IPS-15b (cell line): ENCODE results near the gene LSP1.
"Not testable (repeated sequence)": the region's sequence is repeated elsewhere in the genome, so short reads cannot be mapped to it uniquely, and the experiment has no call there.

ENCODE experiments used
- H3K27me3 ChIP-seq: one replicate; pipeline ENCODE4 v1.6.1; 2013; ENCODE audit warnings: low read length; ENCODE audit not compliant: control insufficient read depth, insufficient read depth
- H3K36me3 ChIP-seq: one replicate; pipeline ENCODE4 v1.6.1; 2013; ENCODE audit warnings: low read length; ENCODE audit not compliant: control insufficient read depth, insufficient read depth
- H3K4me1 ChIP-seq: one replicate; pipeline ENCODE4 v1.6.1; 2013; ENCODE audit warnings: mild to moderate bottlenecking, low read length; ENCODE audit not compliant: control insufficient read depth, insufficient read depth
- H3K4me3 ChIP-seq: one replicate; pipeline ENCODE4 v1.5.1; 2013; ENCODE audit warnings: low read depth, low read length
- H3K9ac ChIP-seq: one replicate; pipeline ENCODE4 v1.6.1; 2013; ENCODE audit warnings: low read depth, mild to moderate bottlenecking, low read length
- H3K9me3 ChIP-seq: one replicate; pipeline ENCODE4 v1.6.1; 2013; ENCODE audit warnings: mild to moderate bottlenecking, low read length; ENCODE audit not compliant: control insufficient read depth, insufficient read depth

LSP1 gene

DNA sequence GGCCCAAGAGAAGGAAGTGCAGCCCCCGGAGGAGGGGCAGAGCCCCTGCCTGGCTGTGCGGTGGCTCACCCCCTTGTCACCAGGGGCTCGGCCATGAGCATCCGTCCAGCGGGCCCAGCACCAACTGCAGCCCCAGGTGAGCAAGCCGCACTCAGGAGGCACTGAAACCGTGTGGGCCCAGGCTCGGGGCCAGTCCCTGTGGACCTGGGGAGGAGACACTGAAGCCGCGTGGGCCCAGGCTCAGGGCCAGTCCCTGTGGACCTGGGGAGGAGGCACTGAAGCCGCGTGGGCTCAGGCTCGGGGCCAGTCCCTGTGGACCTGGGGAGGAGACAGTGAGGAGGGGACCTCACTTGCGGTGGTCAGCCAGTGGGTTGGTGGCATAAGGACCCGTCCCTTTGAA is 13.9 kb downstream of the LSP1 start:
- no peak overlapping the region for H3K4me3 ChIP-seq
- no peak overlapping the region for H3K9ac ChIP-seq
- no peaks in the 10 kb centered on the region for H3K4me1 ChIP-seq
- H3K9me3 ChIP-seq, result no peaks in the 10 kb centered on the region
- no peaks in the 10 kb centered on the region for H3K36me3 ChIP-seq
- H3K27me3 ChIP-seq, result no peaks in the 10 kb centered on the region

DNA sequence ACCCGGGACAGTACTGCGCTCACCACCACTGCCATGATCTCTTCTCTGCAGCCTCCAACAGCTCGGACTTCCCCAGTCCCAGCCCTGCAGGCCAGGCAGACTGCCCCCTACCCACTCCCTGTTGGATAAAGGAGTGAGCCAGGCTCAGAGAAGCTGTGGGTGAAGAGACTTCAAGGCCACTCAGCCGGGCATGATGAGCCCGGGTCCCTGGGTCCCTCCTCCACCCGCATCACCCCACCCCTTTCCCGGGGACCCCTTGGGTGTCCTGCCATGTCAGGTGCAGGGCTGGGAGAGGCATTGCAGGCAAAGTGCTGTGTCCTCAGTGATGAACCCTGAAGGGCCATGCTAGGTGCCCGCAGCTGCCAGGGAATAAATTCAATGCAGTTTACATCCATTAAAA is 14.5 kb downstream of the LSP1 start:
- Histone ChIP-seq H3K9me3 (no peaks in the 10 kb centered on the region), H3K27me3 (no peaks in the 10 kb centered on the region), H3K4me3 (no peak overlapping the region), H3K36me3 (no peaks in the 10 kb centered on the region), H3K4me1 (no peaks in the 10 kb centered on the region), H3K9ac (no peak overlapping the region)

DNA sequence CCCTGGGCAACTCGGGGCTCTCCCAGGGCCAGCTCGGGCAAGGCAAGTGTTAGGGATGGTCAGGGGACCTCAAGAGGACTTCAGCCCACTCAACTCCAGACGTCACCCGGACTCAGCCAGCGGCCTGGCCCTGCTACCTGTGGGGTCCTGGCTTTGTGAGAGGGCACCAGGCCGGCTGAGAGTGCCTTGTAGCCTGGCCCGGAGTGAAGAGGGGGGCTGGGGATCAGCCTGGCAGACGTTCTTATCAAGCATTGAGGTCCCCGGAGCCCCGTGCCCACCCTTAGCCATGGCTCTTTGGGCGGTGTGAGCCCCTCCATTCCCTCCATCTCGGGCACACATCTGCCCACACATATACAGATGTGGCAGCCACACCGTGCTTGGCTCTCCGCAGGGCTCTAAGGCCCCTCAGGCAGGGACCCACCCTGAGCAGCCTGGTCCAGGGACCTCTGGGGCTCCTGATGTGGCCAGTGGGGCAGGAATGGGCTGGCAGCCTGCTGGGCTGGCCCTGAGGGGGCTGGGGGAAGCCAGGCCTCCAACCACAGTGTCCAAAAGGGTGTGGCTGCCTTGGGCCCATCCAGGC is 15.3 kb downstream of the LSP1 start:
- H3K4me3 ChIP-seq, result no peak overlapping the region
- no peaks in the 10 kb centered on the region for H3K27me3 ChIP-seq
- no peaks in the 10 kb centered on the region for H3K36me3 ChIP-seq
- no peaks in the 10 kb centered on the region for H3K4me1 ChIP-seq
- H3K9ac ChIP-seq, result no peak overlapping the region
- H3K9me3 ChIP-seq, result no peaks in the 10 kb centered on the region

DNA sequence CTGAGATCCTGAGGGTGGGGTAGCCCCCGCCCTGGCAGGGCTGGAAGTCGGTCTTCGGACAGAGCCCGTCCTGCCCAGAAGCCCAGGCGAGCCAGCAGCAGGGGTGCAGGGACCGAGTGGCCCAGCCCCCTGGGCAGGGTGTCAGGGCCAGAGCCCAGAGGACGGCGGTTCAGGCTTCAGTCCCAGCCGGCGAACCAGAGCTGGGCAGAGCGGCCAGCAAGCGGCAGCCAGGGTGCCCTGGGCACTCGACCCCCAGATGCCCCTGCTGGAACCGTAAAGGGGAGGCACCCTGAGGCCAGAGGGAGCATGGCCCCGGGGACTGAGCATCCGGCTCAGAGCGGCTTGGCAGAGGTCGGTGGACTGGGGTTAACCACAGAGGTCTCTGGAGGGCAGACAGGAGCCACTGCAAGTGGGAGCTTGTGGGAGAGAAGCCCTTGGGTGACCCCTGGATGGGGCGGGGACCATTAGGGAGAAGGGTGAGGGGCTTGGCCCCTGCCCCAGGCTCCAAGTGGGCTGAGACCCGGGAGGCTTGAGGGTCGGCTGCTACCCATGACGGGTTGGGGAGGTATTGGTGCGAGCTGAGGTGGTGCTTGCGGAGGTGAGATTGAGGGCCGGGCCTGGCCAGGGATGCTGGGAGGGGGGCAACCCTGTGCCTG is 15.9 kb downstream of the LSP1 start:
- no peaks in the 10 kb centered on the region for H3K36me3 ChIP-seq
- no peak overlapping the region for H3K4me3 ChIP-seq
- no peaks in the 10 kb centered on the region for H3K4me1 ChIP-seq
- no peaks in the 10 kb centered on the region for H3K27me3 ChIP-seq
- no peak overlapping the region for H3K9ac ChIP-seq
- no peaks in the 10 kb centered on the region for H3K9me3 ChIP-seq

DNA sequence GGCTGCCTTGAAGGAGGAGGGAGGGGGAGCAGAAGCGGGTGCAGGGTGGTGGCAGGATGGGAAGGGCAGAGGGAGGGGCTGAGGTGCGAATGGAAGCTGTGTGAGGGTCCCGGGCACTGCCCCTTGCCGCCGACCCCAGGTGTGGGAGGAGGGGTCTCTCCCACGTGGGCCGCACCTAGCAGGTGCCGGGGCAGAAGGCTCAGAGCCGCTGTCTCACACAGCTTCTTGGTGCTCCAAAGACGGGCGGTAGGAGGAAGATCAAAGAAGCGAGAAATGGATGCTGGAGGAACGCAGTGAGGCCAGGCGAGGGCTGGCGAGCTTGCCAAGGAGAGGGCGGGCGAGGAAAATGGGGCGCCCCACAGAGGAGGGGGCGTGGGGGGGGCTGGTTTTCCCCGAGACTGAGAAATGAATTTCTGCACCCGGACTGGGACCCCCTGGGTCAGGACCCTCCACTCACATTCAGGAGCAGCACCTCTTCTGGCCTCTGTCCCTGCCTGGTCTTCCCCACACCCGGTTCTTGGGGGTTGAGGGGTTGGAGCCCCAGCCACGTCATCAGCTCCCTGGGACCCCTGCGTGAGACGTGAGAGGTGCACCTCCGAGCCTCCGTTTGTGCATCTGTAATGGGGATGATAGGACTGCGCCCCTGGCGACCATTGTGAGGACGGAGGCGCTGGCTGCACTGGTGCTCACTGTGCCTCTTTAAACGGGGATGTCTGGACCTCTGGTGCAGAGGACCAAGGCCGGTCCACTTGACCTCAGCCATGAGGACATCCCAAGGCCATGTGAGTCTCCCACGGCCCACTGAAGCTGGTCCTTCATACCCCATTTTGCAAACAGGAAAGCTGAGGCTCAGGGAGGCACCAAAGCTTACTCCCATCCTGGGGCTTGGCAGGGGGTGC is 16.8 kb downstream of the LSP1 start:
- Histone ChIP-seq H3K4me3 (no peak overlapping the region), H3K9ac (no peak overlapping the region), H3K36me3 (no peaks in the 10 kb centered on the region), H3K4me1 (no peaks in the 10 kb centered on the region), H3K27me3 (no peaks in the 10 kb centered on the region), H3K9me3 (no peaks in the 10 kb centered on the region)

DNA sequence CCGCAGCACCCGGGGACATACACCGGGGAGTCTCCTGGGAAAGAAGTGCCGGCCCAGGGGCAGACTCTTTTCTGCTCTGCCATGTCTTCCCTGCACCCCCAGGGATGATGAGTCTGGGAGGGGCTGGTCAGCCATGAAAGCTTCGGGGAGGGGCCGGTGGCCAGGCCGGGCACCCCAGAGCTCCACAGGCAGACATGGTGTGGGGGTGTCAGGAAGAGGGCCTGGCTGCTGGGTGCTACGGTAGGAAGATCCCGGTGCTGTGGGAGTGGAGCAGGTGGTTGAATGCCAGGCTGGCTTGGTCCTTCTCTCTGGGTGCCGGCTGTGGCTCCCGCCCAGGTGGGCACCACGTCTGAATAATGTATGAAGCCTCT is 17.4 kb downstream of the LSP1 start:
- no peaks in the 10 kb centered on the region for H3K27me3 ChIP-seq
- H3K9me3 ChIP-seq, result no peaks in the 10 kb centered on the region
- no peak overlapping the region for H3K4me3 ChIP-seq
- no peak overlapping the region for H3K9ac ChIP-seq
- H3K4me1 ChIP-seq, result no peaks in the 10 kb centered on the region
- H3K36me3 ChIP-seq, result no peaks in the 10 kb centered on the region

DNA sequence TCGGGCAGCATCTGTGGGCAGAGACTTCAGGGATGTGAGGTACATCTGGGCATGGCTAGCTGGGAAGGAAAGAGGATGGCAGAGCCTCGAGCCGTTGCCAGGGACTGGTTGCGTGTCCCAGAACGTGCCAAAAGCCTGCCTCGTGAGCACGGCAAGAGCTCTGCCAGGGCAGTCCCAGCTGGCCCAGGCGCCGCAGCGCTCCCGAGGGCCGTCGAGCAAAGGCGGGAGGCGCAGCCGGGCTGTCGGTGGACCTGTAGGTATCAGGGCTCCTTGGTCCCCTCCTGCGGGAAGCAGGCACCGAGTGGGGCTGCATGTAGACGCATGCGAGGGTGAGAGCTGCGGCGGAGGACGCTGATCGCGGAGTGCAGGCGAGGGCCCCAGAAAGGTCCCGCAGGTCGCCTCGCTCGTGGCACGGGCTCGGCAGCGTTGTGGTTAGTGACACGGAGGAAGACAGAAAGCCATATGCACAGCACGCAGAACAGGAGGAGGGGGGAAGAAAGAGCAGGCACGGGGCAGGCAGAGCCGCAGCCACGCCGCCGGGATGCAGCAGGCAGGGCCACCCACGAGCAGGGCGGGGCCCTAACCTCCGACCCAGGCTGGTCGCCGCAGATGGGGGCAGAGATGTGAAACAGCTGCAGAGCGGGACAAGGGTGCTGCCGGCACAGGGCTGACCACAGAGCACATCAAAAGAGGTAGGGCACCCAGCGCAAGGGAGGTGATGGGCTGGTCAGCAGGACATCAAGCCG is 18.0 kb downstream of the LSP1 start:
- no peaks in the 10 kb centered on the region for H3K36me3 ChIP-seq
- no peak overlapping the region for H3K4me3 ChIP-seq
- no peaks in the 10 kb centered on the region for H3K4me1 ChIP-seq
- no peak overlapping the region for H3K9ac ChIP-seq
- H3K27me3 ChIP-seq, result no peaks in the 10 kb centered on the region
- no peaks in the 10 kb centered on the region for H3K9me3 ChIP-seq

DNA sequence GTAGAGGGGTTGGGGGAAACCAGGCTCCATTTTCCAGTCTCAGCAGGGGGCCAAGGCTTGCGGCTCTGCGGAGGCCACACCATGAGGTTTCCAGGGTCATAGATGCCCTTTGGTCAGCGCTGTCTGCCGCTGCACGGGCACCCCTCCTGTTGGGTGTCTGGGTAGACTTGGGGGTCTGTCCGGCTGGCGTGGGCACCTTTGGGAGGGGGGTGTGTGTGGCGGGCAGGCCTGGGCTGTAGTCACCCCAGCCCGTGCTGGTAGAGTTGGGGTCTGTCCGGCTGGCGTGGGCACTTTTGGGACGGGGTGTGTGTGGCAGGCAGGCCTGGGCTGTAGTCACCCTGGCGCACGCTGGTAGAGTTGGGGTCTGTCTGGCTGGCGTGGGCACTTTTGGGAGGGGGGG is 18.6 kb downstream of the LSP1 start:
- H3K36me3 ChIP-seq, result no peaks in the 10 kb centered on the region
- H3K4me1 ChIP-seq, result no peaks in the 10 kb centered on the region
- H3K27me3 ChIP-seq, result no peaks in the 10 kb centered on the region
- no peak overlapping the region for H3K9ac ChIP-seq
- no peak overlapping the region for H3K4me3 ChIP-seq
- no peaks in the 10 kb centered on the region for H3K9me3 ChIP-seq

DNA sequence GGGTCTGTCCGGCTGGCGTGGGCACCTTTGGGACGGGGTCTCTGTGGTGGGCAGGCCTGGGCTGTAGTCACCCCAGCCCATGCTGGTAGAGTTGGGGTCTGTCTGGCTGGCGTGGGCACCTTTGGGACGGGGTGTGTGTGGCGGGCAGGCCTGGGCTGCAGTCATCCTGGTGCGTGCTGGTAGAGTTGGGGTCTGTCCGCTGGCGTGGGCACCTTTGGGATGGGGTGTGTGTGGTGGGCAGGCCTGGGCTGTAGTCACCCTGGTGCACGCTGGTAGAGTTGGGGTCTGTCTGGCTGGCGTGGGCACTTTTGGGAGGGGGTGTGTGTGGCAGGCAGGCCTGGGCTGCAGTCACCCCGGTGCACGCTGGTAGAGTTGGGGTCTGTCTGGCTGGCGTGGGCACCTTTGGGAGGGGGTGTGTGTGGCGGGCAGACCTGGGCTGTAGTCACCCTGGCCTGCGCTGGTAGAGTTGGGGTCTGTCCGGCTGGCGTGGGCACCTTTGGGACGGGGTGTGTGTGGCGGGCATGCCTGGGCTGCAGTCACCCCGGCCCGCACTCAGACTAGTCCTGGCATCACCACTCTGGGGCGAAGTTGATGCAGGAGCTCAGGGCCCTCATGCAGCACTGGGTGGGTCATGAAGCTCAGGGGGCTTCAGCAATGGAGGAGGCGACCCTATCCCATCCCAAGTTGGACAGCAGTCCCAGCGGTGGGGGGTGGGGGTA is 19.5 kb downstream of the LSP1 start:
- H3K4me1 ChIP-seq, result no peaks in the 10 kb centered on the region
- H3K9ac ChIP-seq, result no peak overlapping the region
- H3K36me3 ChIP-seq, result no peaks in the 10 kb centered on the region
- H3K4me3 ChIP-seq, result no peak overlapping the region
- no peaks in the 10 kb centered on the region for H3K27me3 ChIP-seq
- H3K9me3 ChIP-seq, result no peaks in the 10 kb centered on the region

DNA sequence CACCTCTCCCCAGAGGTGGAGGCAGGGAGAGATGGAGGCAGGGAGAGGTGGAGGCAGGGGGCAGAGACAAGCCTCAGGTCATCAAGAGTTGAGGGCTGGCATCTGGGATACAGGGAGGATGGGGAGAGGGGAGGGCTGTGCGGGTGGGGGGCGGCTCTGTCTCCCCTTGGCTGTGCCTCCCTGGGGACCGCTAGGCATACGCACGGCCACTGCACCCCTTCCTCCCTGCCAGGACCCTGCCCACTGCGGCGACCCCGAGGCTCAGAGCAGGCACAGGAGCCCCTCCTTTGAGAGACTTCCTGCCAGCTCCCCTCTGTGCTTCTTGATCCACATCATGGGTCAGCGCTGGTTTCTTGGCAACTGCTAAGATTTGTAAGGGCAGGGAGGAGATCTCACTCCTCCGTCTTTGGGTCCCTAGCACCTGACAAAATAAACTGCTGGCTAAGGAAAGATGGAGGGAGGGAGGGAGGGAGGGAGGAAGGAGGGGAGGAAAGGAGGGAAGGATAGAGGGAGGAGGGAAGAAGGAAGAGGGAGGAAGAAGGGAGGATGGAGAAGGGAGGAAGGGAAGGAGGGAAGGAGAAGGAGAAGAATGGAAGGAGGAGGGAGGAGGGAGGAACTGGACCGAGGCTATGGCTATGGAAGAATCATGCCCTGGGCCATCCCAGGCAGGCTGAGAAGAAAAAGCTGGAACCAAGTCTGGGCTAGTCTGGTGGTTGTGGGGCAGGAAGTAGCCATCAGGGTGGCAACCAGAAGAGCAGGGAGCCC is 20.3 kb downstream of the LSP1 start:
- no peak overlapping the region for H3K9ac ChIP-seq
- no peaks in the 10 kb centered on the region for H3K4me1 ChIP-seq
- no peaks in the 10 kb centered on the region for H3K27me3 ChIP-seq
- H3K9me3 ChIP-seq, result no peaks in the 10 kb centered on the region
- no peak overlapping the region for H3K4me3 ChIP-seq
- no peaks in the 10 kb centered on the region for H3K36me3 ChIP-seq

DNA sequence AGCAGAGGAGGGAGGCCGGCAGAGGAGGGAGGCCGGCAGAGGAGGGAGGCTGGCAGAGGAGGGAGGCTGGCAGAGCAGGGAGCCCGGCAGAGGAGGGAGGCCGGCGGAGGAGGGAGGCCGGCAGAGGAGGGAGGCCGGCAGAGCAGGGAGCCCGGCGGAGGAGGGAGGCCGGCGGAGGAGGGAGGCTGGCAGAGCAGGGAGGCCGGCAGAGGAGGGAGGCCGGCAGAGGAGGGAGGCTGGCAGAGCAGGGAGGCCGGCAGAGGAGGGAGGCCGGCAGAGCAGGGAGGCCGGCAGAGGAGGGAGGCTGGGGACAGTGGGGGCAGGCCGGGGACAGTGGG is 20.9 kb downstream of the LSP1 start:
- H3K36me3 ChIP-seq, H3K27me3 ChIP-seq, H3K4me1 ChIP-seq, H3K4me3 ChIP-seq, H3K9me3 ChIP-seq, H3K9ac ChIP-seq: not testable (repeated sequence)
